Gastrocnemius medialis (tissue), 4 donors: ENCODE results near the gene MADD.

Experiments
- CTCF ChIP-seq, 5 experiments: fragments of 450-650 bp in 3 of 5; fragments of 200-600 bp in 2 of 5; sonication (generic) in 2 of 5; IDR thresholded peaks in 4 of 5; conservative IDR thresholded peaks in 1 of 5; 1 replicate in 4 of 5; 2 replicates in 1 of 5; pipeline ENCODE4 v1.5.1; 2016 to 2019; ENCODE audit warnings: antibody characterized with exemption in 5 of 5, mild to moderate bottlenecking in 3 of 5, moderate library complexity in 3 of 5
- POLR2A ChIP-seq, 2 donors: fragments of 450-650 bp; IDR thresholded peaks; one replicate each; pipeline ENCODE4 v1.6.1; 2017; ENCODE audit warnings: antibody characterized with exemption in 2 of 2, mild to moderate bottlenecking in 2 of 2, moderate library complexity in 2 of 2

GRCh38 chr11:47308050-47308823, 38.3 kb downstream of the MADD start:
- TF ChIP-seq POLR2A (IDR thresholded peaks at IDR 0.05): no peak
- no peak for TF ChIP-seq CTCF (IDR thresholded peaks at IDR 0.05 in 4 of 5, conservative IDR thresholded peaks at IDR 0.05 in 1 of 5)
